SU-DHL-6 (cell line): ENCODE results near the gene TMEM121B.

ENCODE experiments used
- EZH2phosphoT487 ChIP-seq: fragments of 200-600 bp; sonication (generic), shearing (Covaris generic); conservative IDR thresholded peaks from 2 replicates; pipeline ENCODE4 v1.6.1; 2018; ENCODE audit warnings: mild to moderate bottlenecking, antibody characterized with exemption, low read length, moderate library complexity, mixed read lengths
- TF ChIP-seq, protein P1 (sequence below): fragments of 200-600 bp; sonication (generic); IDR thresholded peaks from one replicate; pipeline ENCODE4 v1.5.1; 2017; ENCODE audit warnings: antibody characterized with exemption, mild to moderate bottlenecking, low read length, moderate library complexity; ENCODE audit not compliant: insufficient read depth, poor library complexity, severe bottlenecking

DNA sequence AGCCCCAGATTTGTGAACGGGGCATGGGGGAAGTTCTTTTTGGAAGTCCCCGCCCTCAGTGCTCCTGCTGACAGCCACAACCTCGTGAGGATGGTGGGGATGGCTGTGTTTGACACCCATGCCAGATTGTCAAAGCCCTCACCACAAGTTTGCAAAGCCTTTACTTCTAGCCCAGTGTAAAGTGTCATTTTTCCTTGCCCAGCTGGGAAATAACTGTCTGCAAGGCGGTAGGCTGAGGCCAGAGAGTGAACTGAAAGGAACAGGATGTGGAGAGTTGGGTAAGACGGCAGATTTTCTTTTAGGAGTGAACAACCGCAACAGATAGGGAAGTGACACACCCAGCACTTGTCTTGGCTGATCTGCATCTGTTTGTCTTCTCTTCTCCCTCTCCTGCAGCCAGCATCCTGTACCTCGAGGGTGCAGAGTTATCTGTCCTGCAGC, 22.8 kb downstream of the TMEM121B start:
- TF ChIP-seq, protein P1, sequence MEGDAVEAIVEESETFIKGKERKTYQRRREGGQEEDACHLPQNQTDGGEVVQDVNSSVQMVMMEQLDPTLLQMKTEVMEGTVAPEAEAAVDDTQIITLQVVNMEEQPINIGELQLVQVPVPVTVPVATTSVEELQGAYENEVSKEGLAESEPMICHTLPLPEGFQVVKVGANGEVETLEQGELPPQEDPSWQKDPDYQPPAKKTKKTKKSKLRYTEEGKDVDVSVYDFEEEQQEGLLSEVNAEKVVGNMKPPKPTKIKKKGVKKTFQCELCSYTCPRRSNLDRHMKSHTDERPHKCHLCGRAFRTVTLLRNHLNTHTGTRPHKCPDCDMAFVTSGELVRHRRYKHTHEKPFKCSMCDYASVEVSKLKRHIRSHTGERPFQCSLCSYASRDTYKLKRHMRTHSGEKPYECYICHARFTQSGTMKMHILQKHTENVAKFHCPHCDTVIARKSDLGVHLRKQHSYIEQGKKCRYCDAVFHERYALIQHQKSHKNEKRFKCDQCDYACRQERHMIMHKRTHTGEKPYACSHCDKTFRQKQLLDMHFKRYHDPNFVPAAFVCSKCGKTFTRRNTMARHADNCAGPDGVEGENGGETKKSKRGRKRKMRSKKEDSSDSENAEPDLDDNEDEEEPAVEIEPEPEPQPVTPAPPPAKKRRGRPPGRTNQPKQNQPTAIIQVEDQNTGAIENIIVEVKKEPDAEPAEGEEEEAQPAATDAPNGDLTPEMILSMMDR = no peak
- TF ChIP-seq EZH2phosphoT487 = no peak
